ENCODE results near the gene GP1BA.

The GP1BA gene

DNA sequence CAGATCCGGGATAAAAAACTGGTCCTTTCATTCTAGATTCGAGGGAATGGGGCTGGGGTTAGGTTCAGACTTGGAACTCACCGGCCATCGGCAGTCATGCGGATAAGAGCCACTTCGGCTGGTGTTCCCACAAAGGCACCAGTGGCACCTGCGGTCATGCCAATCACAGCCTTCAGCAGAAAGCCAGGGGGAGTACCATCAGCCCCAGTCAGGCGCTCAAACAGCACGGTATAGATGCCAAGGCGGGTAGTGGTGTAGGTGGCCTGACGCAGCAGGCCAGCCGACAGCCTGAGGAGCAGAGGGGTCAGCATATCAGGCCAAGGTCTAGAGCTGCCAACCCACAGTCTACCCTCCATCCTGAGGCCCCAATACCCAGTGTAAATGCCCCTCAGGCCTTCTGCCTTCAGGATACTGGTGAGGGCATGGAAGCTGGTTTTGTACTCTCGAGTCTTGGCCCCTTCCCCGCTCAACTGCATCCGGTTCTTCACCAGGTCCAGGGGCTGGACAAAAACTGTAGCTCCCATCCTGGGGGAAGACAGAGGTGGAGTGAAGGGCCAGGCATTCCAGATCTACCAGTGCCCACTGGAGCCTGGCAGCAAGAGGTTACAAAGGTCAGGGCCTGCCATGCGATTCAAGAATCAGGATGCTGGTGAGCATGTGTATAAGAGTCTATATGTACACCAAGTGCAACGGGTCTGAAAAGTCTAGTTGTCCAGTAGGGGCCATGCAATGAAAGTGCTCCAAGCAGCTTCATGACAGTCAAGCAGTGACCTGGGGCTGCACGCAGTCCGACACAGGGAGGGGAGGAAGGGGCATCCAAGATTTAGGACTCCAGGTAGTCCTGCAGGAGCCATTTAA lies 6.8 kb downstream of the GP1BA start:
- no peak for DNase-seq (ENCODE audit: low read depth)

DNA sequence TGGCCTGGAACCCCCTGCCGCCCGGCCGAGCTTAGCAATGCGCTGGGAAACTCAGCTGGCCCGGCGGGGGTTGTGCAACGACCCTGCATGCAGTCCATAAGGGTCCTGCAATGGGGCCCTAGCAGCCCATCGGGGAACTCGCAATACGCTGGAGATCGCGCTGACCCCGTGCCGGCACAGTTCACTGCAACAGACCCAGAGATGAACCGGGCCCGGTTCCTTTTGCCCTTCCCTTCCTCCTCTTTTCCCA lies 7.4 kb downstream of the GP1BA start:
- no peak for DNase-seq (ENCODE audit: low read depth)

DNA sequence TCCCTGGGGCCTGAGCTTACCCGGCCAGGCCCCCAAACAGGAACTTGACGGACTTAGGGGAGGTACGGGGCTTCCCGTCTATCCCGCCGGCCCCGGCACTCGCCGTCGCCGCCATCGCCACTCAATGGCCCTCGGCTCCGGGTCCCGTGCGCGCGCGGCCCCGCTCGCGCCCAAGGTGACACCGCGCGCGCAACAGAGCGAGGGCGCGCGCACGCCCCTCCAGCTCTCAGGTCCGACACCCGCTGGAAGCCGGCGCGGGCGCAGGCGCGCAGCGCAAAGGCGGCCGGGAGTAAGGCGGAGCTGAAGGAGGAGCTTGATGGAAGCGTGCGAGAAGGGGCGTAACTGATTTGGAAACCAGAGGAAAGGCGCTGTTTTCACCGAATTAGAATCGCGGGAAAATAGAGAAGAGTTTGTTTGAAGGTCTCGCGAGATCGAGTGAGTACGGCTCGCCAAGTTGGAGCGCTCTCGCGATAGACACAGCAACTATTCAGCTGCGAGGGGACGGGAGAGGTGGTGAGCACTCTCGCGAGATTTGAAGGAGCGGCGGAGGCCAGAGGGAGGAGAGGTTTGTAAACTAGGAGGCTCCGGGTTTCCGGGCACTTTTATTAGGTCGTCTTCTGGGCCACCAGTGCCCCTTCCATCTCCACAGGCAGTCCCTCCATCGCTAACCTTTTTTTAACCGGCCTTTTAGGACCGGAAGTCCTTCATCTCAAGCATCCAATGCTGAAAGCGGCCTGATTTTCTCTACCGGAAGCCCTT lies 7.9 kb downstream of the GP1BA start, which contains the start of the genes RNF167 and SLC25A11:
TSS of gene RNF167 (plus strand) at position 473 of the 759 bp plus-strand sequence. CDS start 642 bp downstream, outside the sequence.
TSS of gene SLC25A11 (minus strand) at position 251 of the 759 bp plus-strand sequence. CDS start at position 115, 136 bp downstream.
- peak; percentile 97 for DNase-seq (ENCODE audit: low read depth)

DNA sequence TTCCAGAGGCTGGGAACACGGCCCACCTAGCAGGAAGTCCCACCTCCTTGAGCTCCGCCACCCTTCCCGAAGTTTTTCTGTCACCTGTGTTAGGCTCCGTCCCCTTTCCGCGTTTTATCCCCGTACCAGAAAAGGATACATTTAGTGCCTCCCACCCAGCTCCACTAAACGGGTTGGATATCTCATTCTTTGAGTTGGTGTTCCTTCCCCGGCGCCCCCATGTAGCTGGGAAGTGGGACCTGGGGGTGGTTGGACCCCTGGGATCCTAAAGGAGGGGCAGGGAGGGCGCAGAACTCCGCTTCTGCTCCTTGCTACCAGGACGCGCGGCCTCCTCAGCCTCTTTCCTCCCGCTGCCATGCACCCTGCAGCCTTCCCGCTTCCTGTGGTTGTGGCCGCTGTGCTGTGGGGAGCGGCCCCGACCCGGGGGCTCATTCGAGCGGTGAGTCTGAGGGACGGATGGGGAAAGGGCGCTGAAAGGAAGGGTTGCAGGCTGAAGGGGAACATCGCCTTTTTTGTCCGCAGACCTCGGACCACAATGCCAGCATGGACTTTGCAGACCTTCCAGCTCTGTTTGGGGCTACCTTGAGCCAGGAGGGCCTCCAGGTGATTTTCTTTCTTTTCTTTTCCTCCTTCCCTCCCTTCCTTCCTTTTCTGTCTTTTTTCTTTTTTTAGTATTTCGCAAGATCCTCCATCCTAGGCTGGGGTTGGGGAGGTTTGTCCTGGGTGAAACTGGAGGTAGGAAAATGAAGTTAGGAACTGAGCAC lies 8.7 kb downstream of the GP1BA start:
- peak; percentile 43 for DNase-seq (ENCODE audit: low read depth)

DNA sequence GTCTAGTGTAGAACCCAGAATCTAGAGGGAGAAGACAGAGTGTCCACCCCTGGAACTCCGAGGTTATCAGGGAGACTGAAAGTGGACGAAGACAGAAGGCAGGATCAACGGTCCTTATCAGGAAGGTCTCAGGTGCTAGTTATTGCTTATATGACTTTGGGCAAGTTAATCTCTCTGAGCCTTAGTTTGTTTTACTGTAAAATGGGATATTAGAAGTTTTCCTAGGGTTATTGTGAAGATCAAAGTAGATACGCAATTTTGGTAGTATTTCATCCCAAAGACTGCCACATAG lies 9.2 kb downstream of the GP1BA start:
- no peak for DNase-seq (ENCODE audit: low read depth)

DNA sequence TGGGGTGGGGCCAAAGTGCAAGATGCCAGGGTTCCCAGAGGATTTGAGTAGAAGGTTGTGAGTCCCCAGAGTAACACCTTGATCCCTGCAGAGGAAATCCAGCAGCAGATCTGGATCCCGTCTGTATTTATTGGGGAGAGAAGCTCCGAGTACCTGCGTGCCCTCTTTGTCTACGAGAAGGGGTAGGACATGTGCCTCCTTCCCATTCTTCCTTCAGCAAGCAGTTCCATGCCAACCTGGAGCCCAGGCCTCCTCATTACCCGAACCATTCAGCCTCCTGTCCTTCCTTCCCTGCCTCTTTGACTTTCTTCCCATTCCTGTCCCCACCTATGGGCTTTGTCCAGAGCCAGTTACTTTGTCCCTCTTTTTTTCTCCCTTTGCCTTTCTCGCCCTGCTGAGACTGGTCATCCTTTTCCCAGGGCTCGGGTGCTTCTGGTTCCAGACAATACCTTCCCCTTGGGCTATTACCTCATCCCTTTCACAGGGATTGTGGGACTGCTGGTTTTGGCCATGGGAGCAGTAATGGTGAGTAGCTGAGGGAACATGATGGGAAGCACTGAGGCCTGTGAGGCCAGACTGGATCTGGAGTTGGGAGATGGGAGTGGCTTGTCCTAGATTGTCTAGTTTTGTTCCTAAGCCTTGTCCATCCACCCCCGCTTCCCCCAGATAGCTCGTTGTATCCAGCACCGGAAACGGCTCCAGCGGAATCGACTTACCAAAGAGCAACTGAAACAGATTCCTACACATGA lies 10.9 kb downstream of the GP1BA start:
- no peak for DNase-seq (ENCODE audit: low read depth)

DNA sequence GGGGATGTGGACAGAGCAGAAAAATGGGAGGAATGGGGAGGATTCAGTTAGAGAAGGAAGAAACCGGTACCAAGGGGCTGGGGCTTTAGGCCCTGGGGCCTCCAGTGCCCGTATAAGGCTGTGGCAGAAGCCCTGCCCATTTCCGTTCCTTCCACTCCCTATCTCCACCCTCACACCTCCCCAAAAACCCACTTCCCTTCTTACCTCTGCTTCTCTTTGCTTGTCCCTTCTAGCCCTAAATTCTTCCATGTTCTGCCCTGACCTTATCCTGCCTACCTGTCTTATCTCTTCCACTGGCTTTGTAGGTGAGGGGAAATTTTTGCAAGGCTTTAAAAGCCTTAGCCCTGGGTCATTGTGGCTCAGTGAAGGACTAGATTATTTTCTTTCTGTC lies 12.1 kb downstream of the GP1BA start:
- peak; percentile 42 for DNase-seq (ENCODE audit: low read depth)

DNA sequence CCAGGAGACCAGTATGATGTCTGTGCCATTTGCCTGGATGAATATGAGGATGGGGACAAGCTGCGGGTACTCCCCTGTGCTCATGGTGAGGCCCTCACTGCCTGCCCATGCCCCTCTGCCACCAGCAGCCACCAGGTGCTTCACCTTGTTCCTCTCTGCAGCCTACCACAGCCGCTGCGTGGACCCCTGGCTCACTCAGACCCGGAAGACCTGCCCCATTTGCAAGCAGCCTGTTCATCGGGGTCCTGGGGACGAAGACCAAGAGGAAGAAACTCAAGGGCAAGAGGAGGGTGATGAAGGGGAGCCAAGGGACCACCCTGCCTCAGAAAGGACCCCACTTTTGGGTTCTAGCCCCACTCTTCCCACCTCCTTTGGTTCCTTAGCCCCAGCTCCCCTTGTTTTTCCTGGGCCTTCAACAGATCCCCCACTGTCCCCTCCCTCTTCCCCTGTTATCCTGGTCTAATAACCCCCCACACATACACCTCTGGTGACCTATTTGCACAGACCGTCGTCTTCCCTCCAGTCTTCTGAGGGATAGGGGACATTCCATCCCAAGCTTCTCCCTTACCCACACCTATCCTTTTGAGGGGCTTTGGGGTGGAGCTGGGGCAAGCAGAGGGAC lies 12.6 kb downstream of the GP1BA start:
- peak; percentile 44 for DNase-seq (ENCODE audit: low read depth)

DNA sequence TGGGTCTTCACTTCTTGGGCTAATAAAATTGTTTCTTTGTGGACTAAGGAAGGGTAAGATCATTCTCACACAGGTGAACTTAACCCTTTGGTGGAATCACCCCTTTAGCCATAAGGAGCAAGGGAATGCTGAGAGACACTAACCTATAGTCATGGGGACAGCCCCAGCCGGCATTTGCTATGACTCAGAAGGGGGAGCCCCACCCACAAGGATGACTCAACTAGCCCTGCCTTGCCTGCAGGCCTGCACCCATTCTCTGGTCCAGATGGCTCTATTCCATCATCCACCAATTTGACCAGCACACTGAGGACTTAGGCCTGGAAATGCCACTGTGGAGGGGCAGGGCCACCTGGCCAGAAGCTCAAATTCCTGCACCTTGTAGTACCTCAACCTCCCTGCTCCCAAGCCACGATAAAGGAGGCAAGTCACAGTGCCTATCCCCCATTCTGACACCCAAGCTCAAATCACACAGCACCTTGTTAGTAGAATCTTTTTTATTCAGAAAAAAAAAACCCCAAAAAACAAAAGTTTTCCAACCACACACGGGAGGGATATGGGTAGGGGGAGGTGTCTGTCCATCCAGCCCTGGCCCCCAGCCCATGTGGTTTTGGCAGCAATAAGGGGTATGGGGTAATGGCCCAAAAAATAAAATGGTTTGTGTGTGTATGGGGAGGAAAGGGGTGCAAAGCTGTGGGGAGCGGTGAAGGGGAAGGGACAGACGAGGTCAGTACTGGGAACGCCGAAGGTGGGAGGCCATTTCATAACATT lies 13.3 kb downstream of the GP1BA start:
- peak; percentile 80 for DNase-seq (ENCODE audit: low read depth)

DNA sequence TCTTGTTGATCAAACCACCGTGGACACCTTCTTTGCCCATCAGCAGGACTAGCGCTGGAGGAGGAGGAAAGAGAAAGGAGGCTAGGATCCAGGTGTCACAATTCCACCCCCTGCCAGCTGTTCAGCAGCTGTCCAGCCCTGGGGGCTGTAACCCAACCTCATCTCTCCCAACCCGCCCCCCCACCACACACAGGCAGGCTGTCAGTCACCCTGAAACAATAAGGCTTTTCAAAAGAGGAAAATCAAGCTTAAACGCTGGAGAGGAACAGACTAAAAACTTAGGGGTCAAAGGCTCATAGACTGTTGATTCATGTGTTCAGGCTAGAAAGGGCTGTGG lies 13.8 kb downstream of the GP1BA start:
- DNase-seq (ENCODE audit: low read depth) = no peak

DNA sequence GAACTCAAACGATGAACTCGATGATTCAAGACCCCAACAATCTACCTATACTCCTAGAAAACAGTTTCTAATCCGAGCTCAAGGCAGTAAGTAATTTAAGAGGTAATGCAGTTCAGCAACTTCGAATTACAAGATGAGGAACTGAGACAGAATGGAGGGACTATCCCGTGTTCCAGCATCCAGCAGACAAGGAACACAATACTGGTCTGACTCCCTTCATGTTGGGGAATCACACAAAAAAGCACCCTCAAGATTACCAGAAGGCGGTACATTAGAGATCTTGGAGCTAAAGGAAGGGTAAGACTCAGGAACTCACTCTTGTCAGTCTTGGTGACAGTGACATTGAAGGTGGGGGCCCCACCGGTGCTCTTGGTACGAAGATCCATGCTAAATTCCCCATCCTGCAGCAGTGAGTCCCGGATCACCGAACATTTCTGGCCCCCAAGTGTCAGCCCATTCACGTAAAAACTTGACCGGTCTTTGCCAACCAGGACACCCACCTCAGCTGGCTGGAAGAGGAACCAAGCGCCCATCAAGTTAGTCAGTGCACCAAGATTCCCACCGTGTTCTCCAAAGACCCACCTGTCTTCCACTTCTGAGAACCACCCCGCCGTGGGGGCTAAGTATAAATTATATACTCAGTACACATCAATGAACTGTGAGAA lies 14.4 kb downstream of the GP1BA start:
- DNase-seq (ENCODE audit: low read depth) = no peak

DNA sequence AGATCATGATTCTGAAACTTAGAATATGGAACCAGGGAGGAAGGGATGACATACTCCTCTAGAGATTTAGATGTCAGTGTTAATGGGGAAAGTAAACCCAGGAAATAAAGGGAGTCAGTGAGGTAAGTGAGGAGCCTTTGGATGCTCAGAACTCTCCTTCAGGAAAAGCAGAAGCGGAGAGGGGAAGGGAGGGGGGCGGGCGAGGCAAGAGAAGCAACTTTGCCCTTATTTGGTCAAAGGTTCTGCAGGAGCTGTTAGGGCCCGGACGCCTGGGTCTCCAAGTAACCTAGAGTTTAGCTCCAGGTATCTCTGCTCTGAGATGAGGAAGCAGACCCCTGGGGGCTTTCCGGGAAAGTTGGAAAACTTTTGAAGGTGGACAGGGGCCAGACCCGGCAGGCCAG lies 14.9 kb downstream of the GP1BA start:
- no peak for DNase-seq (ENCODE audit: low read depth)

DNA sequence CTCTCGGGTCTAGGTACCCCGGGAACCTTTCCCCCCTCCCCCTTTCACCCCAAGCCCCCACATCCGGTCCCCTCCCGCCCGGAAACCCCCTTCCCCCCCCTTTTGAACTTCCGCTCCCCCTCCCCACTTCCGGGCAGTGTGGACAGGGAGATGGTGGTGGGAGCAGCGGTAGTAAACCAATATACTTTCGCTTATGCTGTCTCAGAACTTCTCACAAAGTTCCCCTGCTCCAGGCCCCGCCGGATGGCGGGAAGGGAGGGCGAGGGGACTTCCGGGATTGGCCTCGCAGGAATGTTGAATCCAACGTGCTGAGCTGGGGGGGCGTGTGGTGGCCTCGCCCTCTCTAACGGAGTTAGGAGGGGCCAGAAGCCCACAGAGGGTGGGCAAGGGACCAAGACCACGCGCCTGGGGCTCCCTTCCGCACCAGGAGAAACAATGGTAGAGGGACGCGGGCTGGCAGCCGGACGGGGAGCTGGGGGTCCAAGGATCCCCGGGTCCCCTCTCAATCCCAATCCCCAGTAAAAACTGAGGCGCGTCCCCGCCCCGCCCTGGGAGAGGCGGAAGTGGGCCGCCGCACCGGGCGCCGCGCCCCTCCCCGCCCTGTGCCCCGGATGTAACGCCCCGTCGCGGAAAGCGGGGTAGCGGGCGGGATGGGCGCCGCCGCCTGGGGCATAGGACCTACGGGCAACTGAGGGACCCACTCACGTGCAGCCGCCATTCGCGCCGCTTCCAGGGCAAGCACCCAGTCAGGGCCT lies 15.5 kb downstream of the GP1BA start:
- peak; percentile 67 for DNase-seq (ENCODE audit: low read depth)

DNA sequence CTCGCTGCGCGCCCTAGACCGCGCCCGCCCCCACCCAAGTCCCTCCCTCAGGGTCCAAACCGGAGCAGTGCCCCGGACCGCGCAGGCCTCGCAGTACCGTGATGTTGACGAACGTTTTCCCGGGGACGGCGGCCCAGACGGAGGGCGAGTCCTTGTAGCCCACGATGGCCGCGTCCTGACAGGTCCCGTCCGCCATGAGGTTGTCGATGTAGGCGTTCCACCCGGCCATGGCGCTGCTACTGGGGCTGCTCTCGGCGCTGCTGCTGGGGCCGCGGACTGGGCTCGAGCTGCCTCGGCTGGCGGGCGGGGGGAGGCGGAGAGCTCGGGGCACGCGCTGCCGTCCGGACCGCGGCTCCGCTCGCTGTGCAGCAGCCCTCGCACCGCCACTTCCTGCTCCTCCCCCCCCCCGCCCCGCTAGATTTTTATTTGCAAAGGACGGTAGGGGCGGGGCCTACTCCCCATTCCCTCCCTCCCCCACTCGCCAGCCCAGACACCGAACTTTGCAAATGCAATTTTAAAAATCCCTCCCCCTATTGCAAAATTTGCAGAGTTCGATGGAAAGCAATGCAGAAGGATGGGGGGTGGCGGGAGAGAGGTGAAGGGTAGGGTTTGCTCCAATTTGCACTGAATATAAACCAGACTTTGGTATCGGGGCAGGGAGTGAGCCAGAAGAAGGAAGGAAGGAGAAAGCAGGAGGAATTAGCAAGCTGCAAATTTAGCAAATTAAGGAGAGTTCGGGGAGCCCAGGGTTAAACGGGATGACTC lies 16.3 kb downstream of the GP1BA start, which contains the start of gene PFN1:
TSS of gene PFN1 (minus strand) at position 365 of the 765 bp plus-strand sequence. CDS start at position 229, 136 bp downstream.
- peak; percentile 89 for DNase-seq (ENCODE audit: low read depth)

DNA sequence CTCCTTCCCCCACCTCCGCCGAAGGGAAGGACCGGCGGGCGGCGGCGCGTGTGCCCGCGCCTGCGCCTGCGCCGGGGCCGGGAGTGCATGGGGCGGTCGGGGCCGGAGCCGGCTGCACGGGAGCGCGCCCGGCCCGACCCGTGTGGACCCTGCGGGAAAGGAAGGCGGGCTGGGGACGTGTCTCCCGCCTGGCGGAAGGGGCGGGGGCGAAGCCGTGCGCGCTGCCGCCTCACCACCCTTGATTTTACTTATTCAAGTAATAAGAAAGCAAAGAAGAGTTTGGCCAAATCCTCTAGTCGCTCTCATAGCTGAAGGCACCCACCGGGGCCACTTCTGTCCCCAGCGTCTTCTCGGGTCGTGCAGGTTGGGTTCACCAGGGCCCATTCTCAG lies 16.8 kb downstream of the GP1BA start:
- peak; percentile 83 for DNase-seq (ENCODE audit: low read depth)

DNA sequence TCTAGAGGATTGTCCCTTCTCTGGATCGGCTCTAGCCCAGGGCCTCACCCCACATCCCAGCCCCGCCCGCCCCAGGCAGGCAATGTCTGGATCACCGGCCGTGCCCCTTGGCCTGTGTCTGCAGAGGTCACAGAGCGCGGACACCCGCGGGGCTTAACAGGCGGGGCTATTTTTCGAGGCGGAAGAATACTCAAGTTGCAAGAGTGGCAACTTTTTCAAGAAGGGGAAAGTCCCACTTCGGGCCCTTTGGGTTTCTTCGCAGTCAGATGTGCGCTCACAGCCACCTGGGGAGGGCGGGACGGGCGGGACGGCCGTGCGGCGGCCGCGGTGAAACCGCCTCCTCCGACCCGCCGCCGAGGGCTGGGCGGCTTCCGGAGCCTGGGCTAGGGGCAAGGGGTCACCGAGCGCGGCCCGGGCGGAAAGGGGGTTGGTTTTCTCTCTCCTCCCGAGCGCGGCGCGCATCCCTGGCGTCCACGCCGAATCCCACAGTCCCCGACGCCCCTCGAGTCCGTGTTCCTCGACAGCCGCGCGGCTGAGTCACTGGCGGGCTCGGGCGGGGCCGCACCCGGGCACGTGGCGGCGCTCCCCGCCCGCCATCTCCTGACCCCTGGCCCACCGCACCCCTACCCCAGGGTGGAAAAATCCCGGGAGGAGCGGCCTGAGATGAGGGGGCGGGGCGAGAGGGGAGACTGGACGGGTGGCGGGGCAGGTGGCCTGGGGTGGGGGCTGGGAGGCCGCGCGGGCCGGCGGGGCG lies 17.4 kb downstream of the GP1BA start:
- peak; percentile 74 for DNase-seq (ENCODE audit: low read depth)

DNA sequence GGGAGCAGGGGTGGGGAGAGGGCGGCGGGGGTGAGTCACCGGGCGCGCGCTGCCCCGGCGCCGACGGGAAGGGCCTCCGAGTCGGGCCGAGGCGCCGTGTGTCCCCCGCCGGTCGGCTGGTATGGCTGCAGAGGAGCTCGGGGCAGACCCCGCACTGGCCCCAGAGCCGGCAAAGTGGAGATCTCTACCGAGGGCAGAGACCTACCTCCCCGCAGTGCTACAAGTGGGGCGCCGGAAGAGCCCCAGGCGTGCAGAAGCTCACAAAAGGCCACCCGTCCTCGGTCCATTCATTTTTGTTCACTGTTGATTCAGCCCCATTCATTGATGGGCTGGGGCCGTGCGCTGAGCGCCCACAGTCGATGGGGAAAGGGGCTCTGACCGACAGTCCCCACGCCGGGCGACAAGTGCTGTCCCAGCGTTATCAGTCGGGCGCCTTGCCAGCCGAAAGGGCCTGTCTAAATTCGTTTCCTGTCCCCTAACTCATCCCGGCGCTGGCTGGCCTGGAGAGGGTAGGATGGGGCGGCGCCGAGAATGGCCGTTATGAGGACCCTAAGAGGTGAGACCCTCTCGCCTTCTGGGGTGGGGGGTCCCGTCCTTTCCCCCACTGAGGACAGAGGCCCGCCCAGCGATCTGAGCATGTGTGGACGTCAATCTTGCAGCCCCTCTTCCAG lies 18.1 kb downstream of the GP1BA start:
- no peak for DNase-seq (ENCODE audit: low read depth)
